SH-SY5Y (cell line): ENCODE measurements around the gene IRF2BP2.

ENCODE experiments used
- GATA2 ChIP-seq: IDR thresholded peaks from 2 replicates; pipeline ENCODE4 v1.6.1; 2011; ENCODE audit warnings: mild to moderate bottlenecking, low read depth, low read length
- GATA3 ChIP-seq: IDR thresholded peaks from 2 replicates; pipeline ENCODE4 v1.6.1; 2011; ENCODE audit warnings: low read depth, mild to moderate bottlenecking, low read length, moderate library complexity

DNA sequence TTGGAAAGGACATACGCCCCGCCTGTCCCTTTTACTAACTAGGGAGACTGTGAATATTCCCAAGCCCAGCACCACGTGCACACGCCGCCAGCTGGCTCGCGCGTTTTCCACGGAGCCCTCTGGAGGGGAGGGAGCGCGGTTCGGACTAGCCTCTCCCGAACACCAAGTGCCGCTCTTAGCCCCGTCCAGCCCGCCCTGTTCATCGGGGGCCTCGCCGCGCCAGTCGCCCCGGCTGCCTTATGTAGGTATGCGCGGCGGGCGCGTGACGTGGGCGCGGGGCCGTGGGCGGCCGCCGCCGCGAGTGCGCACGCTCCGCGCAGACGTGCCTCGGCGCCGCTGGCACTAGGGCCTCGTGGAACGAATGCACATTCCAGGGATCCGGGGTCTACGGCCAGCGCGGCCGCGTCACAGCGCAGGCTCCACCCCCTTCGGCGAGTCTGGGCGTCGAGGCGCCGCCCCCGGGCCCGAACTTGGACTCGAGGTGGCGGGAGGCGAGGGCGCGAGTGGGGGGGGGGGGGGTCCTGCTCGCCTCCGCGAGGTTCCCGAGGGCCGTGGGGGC lies 767 bp upstream of the IRF2BP2 start:
- TF ChIP-seq GATA2 (0 out of 2 replicates have a peak, but pooled peaks have one; percentile 15), GATA3 (no peak)
